A673 (cell line): ENCODE data around the gene ENOPH1. TPM values are rescaled to one million over a fixed set of nuclear protein-coding genes. Genes with fewer than 3 reads are reported as not detected.
"Not testable (repeated sequence)": the region's sequence is repeated elsewhere in the genome, so short reads cannot be mapped to it uniquely, and the experiment has no call there.

ENCODE experiments used
- BruUV-seq: library from RNA; stranded (reverse); fragments of 400-500 nt; replicated peaks from 2 replicates; lab custom pipeline; 2021; lab: Mats Ljungman, UMichigan
- CTCF ChIA-PET: fragments of 300-600 bp; sonication (Branson Sonifier 250); formaldehyde crosslinking; loops from one replicate; lab custom pipeline; 2022; ENCODE audit warnings: antibody characterized with exemption; lab: Charles Lee
- POLR2A ChIA-PET: fragments of 300-600 bp; sonication (Branson Sonifier 250); formaldehyde crosslinking; loops from one replicate; lab custom pipeline; 2022; ENCODE audit warnings: antibody characterized with exemption; ENCODE audit not compliant: low non-redundant PET; lab: Charles Lee
- DNase-seq: peaks from one replicate; pipeline ENCODE4 v3.0.0-alpha.2; 2015; ENCODE audit warnings: low spot score
- H3K27ac ChIP-seq: fragments of 200-600 bp; sonication (generic); 2 replicates; pipeline ENCODE4 v1.5.1; 2016; ENCODE audit warnings: mixed run types, low read depth, mild to moderate bottlenecking, mixed read lengths, antibody characterized with exemption, low read length; ENCODE audit not compliant: poor library complexity, severe bottlenecking
- H3K27me3 ChIP-seq: fragments of 200-600 bp; sonication (generic); replicated peaks from 2 replicates; pipeline ENCODE4 v1.6.1; 2017; ENCODE audit warnings: mixed run types, low read depth, mild to moderate bottlenecking, mixed read lengths, antibody characterized with exemption, low read length; ENCODE audit not compliant: insufficient read depth, poor library complexity
- H3K36me3 ChIP-seq: fragments of 200-600 bp; sonication (generic); 2 replicates; pipeline ENCODE4 v1.6.1; 2016; ENCODE audit warnings: mixed run types, mild to moderate bottlenecking, mixed read lengths, antibody characterized with exemption, low read length; ENCODE audit not compliant: insufficient read depth, poor library complexity, severe bottlenecking
- H3K4me1 ChIP-seq: fragments of 200-600 bp; sonication (generic); 2 replicates; pipeline ENCODE4 v1.6.1; 2017; ENCODE audit warnings: mixed run types, mild to moderate bottlenecking, mixed read lengths, antibody characterized with exemption, low read length; ENCODE audit not compliant: insufficient read depth, poor library complexity, severe bottlenecking
- H3K4me3 ChIP-seq: fragments of 200-600 bp; sonication (generic); 2 replicates; pipeline ENCODE4 v1.5.1; 2016; ENCODE audit warnings: low read depth, mixed run types, mild to moderate bottlenecking, mixed read lengths, low read length; ENCODE audit not compliant: poor library complexity, severe bottlenecking
- H3K9me3 ChIP-seq: fragments of 200-600 bp; sonication (generic); 2 replicates; pipeline ENCODE4 v1.6.1; 2016; ENCODE audit warnings: mixed run types, low read depth, mild to moderate bottlenecking, mixed read lengths, antibody characterized with exemption, low read length; ENCODE audit not compliant: poor library complexity, severe bottlenecking
- CTCF ChIP-seq: fragments of 300-800, 200-600 bp; sonication (generic); conservative IDR thresholded peaks from 2 replicates; pipeline ENCODE4 v1.5.1; 2017; ENCODE audit warnings: low read depth, mild to moderate bottlenecking, antibody characterized with exemption, low read length, moderate library complexity, mixed read lengths
- EZH2 ChIP-seq: fragments of 200-600 bp; sonication (generic); IDR thresholded peaks from 2 replicates; pipeline ENCODE4 v1.6.1; 2017; ENCODE audit warnings: borderline replicate concordance, low read depth, mild to moderate bottlenecking, mixed read lengths, antibody characterized with exemption, low read length; ENCODE audit not compliant: poor library complexity, severe bottlenecking
- intact Hi-C: fragments of 100-400 bp; cut with micrococcal nuclease; formaldehyde crosslinking; loops from one replicate; pipeline ENCODE4 v1.10.0; 2022; ENCODE audit not compliant: unreplicated experiment
- total RNA-seq: library from RNA; stranded (reverse); gene quantifications from 2 replicates; pipeline ENCODE4 v1.2.3, GENCODE V29; 2021

Gene ENOPH1
- total RNA-seq, 1 experiment from 2014 or later = 29.3 TPM

- no peaks in the 10 kb centered on the region for H3K27me3 ChIP-seq
- no peak overlapping the region for H3K27ac ChIP-seq
- no peaks in the 10 kb centered on the region for H3K36me3 ChIP-seq
- TF ChIP-seq CTCF (no peak), EZH2 (no peak)
- no peak overlapping the region for H3K4me3 ChIP-seq
- no peak for DNase-seq
- no peaks in the 10 kb centered on the region for H3K9me3 ChIP-seq
- no TSS peak for BruUV-seq
- intact Hi-C loops = no loop called here
- no peaks in the 10 kb centered on the region for H3K4me1 ChIP-seq
- ChIA-PET POLR2A (interaction anchor here (0.6 kb wide), 1 partner anchor 677 kb away, joined by 24 read pairs; no protein-coding TSS in a partner anchor), CTCF (interaction anchor here (0.6 kb wide), 1 partner anchor 61 kb away, joined by 3 read pairs; no protein-coding TSS in a partner anchor)
Measured at GRCh38 chr4:82381661-82382296, 48.6 kb upstream of the ENOPH1 start.

GRCh38 chr4:82382751-82383150 lies 47.6 kb upstream of the ENOPH1 start:
- Histone ChIP-seq H3K4me3 (no peak overlapping the region), H3K4me1 (no peaks in the 10 kb centered on the region), H3K9me3 (no peaks in the 10 kb centered on the region), H3K27me3 (no peaks in the 10 kb centered on the region), H3K27ac (no peak overlapping the region), H3K36me3 (no peaks in the 10 kb centered on the region)
- CTCF ChIA-PET = no interaction called here
- POLR2A ChIA-PET = no interaction called here
- DNase-seq = no peak
- TF ChIP-seq CTCF (no peak), EZH2 (no peak)
- intact Hi-C loops = no loop called here
- BruUV-seq = no TSS peak

DNA sequence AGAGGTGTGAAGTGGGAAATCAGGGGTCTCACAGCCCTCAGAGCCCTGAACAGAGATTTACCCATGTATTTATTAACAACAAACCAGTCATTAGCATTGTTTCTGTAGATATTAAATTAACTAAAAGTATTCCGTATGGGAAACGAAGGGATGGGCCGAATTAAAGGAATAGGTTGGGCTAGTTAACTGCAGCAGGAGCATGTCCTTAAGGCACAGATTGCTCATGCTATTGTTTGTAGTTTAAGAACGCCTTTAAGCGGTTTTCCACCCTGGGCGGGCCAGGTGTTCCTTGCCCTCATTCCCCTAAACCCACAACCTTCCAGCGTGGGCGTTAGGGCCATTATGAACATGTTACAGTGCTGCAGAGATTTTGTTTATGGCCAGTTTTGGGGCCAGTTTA lies 44.1 kb upstream of the ENOPH1 start:
- POLR2A ChIA-PET, CTCF ChIA-PET, H3K27me3 ChIP-seq, H3K4me3 ChIP-seq, DNase-seq, H3K36me3 ChIP-seq, H3K9me3 ChIP-seq, BruUV-seq, H3K4me1 ChIP-seq, H3K27ac ChIP-seq, intact Hi-C loops: not testable (repeated sequence)

DNA sequence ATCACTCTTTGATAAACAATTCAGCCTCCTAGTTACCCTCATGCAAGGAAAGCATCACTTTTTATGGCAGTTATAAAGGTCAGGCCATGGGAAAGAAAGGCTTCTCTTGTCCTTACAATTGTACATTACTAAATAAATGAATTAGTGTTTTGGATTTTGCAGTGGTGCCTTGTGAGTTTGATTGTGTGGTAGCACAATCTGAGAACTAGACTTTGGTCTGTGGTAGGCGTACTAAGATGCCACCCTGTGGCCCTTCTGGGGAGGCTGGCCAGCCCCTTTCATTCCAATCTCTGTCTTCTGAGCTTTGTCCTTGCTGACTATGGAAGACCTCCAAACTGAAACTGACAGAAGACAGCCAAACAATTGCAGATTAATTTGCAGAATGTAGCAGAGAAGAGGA lies 42.0 kb upstream of the ENOPH1 start:
- Histone ChIP-seq H3K4me1 (no peaks in the 10 kb centered on the region), H3K27ac (no peak overlapping the region), H3K36me3 (no peaks in the 10 kb centered on the region), H3K27me3 (no peaks in the 10 kb centered on the region), H3K4me3 (no peak overlapping the region), H3K9me3 (no peaks in the 10 kb centered on the region)
- TF ChIP-seq CTCF = no peak
- no peak for TF ChIP-seq EZH2
- no peak for DNase-seq
- ChIA-PET POLR2A (no interaction called here), CTCF (no interaction called here)
- no TSS peak for BruUV-seq
- intact Hi-C loops = no loop called here

DNA sequence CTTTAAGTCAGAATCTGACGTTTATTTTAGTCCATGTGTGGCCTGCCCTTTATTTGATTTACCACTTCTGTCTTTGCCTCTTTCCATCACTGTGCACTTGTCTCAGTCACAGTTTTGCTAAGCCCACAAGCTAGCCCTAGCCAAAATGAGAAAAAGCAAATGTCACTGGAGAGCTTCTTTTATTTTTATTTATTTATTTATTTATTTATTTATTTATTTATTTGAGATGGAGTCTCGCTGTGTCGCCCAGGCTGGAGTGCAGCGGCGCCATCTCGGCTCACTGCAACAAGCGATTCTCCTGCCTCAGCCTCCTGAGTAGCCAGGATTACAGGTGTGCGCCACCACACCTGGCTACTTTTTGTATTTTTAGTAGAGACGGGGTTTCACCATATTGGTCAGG lies 40.3 kb upstream of the ENOPH1 start:
- POLR2A ChIA-PET, H3K4me3 ChIP-seq, H3K27me3 ChIP-seq, H3K9me3 ChIP-seq, H3K4me1 ChIP-seq, H3K27ac ChIP-seq, CTCF ChIA-PET, H3K36me3 ChIP-seq, DNase-seq, intact Hi-C loops, BruUV-seq: not testable (repeated sequence)
